Right lobe of liver (tissue), 4 donors: ENCODE results near the gene SLF2.

Source experiments
- POLR2A ChIP-seq: fragments of 450-650 bp; IDR thresholded peaks from one replicate; pipeline ENCODE4 v1.6.1; 2017; ENCODE audit warnings: antibody characterized with exemption, mild to moderate bottlenecking
- TF ChIP-seq, protein P1 (sequence below), 4 donors: fragments of 200-600 bp in 3 of 4; fragments of 450-650 bp in 1 of 4; IDR thresholded peaks; one replicate each; pipeline versions ENCODE4 v1.5.1 to v1.8.0; 2016 to 2022; ENCODE audit warnings: antibody characterized with exemption in 4 of 4, mild to moderate bottlenecking in 2 of 4
- donor health status: DM: no; HTN: no; CAD: no.
- donor health status: DM: no; HTN: no; CAD: no.
- donor health status: DM: no; HTN: yes; CAD: no.

DNA sequence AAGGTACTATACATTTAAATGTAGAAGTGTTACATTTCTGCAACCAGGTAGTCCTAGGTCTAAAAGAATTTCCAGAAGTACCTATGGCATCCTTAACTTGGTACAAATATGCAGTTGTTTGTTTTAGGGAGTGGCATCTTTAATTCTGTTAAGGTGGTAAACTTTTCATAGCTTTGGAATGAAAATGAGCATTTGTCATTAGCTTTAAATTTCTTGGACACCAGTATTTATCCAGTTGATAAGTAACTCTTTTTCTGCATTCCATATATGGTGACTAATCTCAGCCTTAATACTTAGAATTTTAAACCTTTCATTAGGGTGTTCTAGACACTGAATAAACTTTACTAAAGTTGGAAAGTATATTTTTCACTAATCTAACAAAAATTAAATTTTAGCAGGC lies 10.8 kb downstream of the SLF2 start:
- TF ChIP-seq, protein P1, sequence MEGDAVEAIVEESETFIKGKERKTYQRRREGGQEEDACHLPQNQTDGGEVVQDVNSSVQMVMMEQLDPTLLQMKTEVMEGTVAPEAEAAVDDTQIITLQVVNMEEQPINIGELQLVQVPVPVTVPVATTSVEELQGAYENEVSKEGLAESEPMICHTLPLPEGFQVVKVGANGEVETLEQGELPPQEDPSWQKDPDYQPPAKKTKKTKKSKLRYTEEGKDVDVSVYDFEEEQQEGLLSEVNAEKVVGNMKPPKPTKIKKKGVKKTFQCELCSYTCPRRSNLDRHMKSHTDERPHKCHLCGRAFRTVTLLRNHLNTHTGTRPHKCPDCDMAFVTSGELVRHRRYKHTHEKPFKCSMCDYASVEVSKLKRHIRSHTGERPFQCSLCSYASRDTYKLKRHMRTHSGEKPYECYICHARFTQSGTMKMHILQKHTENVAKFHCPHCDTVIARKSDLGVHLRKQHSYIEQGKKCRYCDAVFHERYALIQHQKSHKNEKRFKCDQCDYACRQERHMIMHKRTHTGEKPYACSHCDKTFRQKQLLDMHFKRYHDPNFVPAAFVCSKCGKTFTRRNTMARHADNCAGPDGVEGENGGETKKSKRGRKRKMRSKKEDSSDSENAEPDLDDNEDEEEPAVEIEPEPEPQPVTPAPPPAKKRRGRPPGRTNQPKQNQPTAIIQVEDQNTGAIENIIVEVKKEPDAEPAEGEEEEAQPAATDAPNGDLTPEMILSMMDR (IDR thresholded peaks at IDR 0.05) = no peak
- TF ChIP-seq POLR2A = no peak
